ENCODE results near the gene SIPA1L3. TPM values are rescaled to one million over a fixed set of nuclear protein-coding genes. Genes with fewer than 3 reads are reported as not detected.

SIPA1L3 gene
- total RNA-seq, 1 experiment from 2014 or later = 30.4 TPM

DNA sequence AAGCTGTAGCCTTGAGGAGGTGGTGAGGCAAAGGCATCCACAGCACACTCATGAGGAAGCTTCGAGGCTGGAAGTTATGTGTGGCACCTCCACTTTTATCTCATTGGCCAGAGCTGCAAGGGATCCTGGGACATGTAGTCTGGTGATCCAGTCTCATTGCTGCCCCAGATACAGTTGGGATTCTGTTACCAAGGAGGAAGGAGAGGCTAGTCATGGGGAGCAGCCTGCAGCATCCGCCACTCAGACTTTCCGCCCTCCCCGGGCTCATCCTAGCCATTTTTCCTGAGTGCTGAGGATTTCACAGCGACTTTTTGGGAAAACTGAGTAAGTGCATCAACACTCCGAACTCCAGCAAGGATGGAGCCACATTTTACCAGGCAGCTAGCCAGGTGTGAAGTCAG, 242.7 kb downstream of the SIPA1L3 start:
- DNase-seq (ENCODE audit: low read depth) = no peak

DNA sequence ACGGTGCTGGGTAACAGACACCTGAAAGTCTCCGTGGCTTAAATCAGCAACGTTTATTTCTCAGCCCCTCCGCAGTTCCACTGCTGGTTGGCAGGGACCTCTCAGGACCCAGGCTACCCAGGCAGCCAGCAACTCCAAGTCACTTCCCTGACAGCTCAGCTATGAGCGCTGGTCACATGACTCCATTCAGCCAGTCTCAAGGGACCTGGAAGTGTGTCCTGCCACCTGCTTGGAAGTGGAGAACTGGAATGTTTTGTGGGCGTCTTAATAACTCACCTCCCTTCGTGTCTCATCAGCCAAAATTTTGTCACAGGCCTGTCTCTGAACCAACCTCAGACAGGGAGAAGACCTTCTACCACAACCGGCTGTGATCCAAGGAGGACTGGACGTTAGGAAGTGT, 244.2 kb downstream of the SIPA1L3 start:
- DNase-seq (ENCODE audit: low read depth) = no peak

DNA sequence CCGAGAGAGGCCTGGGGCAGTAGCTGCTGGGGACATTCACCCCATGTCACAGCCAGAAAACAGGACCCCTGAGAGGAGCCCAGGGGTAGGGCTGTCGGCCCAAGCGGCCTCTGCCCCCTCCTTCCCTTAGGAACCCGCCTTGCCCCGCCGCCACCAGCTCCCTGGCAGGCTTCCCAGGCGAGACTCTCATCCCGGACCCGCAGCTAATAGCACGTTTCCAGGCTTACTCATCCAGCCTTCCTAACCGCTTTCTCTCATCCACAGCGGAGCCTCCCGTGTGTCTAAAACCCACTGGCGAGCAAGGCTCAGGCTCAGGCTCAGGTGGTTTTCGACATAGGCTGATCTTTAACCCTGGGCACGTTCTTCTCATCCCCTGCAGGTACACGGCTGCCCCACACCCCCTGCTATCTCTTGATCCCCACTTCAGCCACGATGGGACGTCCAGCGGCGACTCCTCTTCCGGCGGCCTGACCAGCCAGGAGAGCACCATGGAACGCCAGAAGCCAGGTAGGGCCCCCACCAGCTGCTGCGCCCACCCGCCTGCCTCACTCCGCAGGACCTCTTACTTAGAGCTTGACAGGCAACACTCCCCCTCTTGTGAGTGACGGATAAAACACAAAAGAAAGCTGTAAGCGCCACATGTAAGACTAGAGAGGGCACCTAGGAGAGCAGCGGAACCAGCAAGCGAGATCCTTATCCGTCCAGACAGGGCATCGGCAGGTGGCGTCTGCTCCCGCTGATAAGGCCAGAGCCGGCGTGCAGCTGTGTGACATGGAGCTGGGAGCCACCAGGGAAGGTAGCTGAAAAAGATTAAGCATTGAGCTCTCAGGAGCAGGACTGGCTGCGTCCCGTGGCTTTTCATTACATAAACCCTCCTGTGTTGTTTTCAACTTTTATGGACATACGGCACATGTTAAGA, 245.7 kb downstream of the SIPA1L3 start:
- peak; percentile 83 for DNase-seq (ENCODE audit: low read depth)

DNA sequence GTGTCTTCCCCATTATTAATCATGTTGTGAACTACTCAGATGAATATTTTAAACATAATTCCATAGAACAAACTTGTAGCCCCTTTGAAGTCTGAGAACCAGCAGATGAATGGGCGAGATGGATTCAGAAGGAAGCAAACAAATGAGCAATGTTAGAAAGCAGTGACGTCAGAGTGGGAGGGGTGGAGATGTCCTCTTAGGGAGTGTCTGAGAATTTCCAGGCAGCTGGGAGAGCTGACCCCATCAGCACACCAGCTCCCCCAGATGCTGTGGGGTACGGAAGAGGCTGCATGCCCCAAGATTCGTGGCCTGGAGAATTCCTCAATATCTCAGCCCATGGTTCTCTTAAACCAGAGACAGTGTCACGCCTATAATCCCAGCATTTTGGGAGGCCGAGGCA, 248.4 kb downstream of the SIPA1L3 start:
- peak; percentile 44 for DNase-seq (ENCODE audit: low read depth)

DNA sequence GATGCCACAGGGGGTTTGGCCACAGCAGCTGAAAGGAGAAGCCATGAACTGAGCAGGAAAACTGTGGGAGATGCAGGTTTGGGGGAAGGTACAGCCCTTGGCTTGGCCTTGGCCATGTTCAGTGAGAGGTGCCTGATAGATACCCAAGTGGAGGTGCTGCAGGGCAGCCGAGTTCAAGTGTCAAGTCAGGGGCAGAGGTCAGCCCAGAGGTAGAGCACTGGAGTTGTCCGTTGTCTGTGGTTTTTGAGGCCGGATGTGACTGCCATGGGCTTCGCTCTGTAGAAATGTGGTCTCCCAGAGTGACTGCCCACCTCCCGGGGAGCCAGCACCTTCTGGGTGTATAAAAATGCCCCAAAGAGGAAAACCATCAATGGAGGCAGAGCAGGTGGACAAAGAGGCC, 251.7 kb downstream of the SIPA1L3 start:
- DNase-seq (ENCODE audit: low read depth) = no peak

DNA sequence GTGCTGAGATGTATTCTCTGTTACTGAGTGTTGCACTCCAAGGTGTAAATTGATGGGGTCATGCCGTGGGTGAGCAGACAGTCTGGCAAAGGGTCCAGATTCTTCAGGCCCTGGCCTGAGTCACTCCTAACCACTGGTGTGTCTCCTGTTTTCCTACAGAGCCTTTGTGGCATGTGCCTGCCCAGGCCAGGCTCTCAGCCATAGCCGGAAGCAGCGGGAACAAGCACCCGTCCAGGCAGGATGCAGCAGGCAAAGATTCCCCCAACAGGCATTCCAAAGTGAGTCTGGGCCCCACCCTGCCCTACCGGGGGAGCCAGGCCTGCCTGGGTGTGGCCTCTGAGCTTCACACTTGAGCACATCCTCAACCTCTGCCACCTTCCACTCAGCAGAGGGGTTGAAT, 255.1 kb downstream of the SIPA1L3 start:
- no peak for DNase-seq (ENCODE audit: low read depth)

DNA sequence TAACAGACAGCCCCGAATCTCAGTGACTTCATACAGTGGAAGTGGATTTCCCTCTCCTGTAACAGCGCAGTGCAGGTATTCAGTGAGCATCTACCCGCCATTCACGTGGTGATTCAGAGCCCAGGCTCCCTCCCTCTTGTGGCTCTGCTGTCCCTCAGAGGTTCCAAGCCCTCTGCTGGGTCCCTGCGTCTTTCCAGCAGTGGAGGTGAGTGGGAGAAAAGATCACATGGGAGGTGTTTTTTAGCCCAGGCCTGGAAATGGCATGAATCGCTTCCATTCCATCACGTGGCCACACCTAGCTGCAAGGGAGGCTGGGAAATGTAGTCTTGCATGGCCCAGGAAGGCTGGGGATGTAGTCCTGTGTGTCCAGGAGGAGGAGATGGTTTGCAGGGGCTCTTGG, 255.6 kb downstream of the SIPA1L3 start:
- DNase-seq (ENCODE audit: low read depth) = no peak

DNA sequence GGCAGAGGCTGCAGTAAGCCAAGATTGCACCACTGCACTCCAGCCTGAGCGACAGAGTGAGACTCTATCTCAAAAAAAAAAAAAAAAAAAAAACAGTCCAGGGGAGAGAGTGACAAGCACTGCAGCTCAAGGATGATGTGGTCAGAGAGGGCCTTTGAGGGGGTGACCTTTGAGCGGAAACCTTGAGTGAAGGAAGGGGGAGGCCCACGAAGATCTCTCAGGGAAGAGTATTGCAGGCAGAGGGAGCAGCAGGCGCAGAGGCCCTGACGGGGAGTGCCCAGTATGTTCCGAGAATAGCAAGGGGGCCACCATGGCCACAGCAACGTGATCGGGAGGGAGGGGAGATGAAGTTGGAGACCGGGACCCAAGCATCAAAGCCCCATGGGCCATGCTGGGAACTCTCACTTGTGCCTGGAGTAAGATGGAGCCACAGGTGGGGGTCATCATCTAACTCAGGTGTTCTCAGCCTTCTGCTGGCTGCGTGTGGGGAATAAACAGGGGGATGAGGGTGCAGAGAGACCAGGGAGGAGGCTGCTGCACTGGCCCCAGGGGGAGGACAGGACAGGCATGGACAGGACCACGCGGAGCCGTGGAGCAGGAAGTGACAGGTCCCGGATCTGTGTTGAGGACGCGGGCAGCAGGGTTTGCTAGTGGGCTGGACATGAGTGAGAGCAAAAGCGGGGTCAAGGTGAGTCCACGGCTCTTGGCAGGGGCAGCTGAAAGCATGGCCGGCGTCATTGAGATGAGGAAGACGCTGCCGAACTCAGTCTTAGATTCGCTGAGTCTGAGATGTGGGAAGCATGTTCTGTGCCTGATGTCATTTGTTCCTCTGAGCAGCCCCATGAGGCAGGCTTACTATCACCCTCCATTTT, 256.6 kb downstream of the SIPA1L3 start:
- DNase-seq (ENCODE audit: low read depth) = no peak

DNA sequence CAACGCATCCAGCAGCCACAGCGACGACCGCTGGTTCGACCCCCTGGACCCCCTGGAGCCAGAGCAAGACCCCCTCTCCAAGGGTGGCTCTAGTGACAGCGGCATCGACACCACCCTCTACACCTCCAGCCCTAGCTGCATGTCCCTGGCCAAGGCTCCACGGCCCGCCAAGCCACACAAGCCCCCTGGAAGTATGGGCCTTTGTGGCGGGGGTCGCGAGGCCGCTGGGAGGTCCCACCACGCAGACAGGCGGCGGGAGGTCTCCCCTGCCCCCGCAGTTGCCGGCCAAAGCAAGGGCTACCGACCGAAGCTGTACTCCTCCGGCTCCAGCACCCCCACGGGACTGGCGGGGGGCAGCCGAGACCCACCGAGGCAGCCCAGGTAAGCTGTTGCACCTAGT, 257.5 kb downstream of the SIPA1L3 start:
- no peak for DNase-seq (ENCODE audit: low read depth)

DNA sequence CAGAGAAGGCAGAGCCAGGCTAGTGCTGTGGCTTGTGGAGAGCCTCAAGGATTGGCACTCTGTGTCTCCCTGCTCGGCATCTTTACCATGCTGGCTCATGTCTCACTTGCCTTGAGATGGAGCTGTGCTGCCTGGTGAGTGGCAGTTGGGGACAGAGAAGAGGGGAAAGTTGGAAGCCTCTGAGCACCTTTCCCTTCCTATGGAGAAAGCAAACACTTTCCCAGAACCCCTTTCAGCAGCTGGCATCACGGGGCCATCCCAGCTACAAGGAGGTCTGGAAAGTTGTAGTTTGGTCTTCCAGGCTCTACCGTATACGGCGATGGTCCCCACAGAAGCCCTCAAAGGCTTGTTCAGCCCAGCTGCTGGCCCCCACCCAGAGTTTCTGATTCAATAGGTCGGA, 258.3 kb downstream of the SIPA1L3 start:
- no peak for DNase-seq (ENCODE audit: low read depth)

DNA sequence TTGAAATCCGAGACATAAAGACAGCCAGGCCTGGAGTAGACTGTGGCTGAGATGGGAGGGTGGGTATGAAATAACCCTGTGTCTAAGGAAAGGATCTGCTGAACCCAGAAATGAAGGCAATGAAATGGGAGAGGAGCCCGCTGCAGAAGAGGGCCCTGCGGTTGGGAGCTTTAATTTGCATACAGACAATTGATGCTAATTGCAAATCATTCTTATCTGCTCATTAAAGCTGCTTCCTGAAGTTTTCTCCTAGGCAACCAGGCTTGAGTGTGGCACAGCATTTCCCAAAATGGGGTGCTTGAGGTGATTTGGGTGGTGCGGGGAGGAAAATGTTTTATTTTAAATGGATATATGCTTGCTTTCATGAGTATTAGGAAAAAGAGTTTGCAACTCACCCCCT, 261.6 kb downstream of the SIPA1L3 start:
- DNase-seq (ENCODE audit: low read depth) = no peak

DNA sequence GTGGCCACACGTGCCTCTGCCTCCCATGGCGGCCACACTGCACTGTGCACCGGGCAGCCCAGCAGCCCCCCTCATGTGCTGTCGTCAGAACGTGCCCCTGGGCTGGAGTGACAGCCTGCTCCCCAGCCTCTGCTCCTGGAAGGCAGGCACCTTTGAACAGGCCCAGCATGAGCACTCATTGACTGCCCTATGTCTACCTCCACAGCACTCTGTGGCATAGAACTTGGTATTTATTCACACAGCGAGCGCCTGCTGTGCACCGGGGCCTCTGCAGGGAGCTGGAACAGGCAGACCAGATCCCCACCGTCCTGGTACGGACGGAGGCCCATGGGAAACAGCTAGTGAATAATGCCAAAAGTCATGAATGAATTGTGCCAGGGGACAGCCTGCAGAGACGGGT, 263.3 kb downstream of the SIPA1L3 start:
- no peak for DNase-seq (ENCODE audit: low read depth)

DNA sequence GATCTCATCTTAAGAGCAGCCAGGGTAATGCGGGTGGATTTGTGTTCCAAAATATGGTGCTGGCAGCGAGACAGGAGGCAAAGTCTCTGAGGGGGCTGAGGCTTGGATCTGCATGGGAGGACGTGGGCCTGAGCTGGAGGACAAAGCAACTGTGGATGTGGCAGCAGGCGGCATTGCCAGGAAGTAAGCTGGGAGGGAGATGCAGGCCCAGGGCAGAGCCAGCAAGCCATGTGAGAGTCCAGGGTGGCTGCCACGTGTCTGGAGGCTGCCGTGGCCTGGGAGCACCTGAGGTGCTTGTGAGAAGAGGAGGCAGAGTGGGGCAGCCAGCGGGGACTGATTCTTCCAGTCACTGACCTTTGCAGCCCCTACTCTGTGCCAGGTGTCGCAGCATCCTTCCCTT, 265.0 kb downstream of the SIPA1L3 start:
- DNase-seq (ENCODE audit: low read depth) = no peak

DNA sequence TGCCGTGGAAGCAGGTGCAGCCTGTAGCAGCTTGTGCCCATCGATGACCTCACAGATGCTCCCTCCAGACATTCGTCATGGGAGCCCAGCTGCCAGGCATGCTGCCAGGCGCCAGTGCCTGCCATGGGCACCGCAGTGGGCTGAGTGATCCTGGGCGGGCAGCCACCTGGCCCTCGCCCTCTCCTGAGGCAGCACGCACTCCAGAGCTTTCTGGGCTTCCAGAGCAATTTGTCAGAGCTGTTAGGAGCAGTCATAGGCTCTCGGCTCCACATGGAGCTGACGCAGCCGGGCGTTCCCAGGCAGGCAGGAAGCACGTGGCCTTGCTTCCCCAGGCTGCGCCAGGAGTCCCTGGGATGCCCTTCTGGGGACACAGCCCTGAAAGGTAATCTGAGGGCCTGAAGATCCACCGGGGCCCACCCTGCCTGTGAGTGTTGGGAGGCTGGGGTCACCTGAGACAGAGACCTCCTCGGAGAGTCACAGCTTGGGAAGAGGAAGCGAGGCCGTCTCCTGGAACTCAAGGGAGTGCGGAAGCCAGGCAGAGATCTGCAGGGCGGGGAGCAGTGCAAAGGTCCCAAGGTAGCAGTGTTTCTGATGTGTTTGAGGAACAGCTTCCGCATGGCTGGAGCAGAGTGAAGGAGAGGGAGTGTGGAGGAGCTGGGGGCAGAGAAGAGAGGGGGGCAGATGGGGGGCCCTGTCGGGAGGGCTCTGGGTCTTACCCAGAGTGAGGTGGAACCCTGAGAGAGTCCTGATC, 266.5 kb downstream of the SIPA1L3 start:
- DNase-seq (ENCODE audit: low read depth) = peak; percentile 99

DNA sequence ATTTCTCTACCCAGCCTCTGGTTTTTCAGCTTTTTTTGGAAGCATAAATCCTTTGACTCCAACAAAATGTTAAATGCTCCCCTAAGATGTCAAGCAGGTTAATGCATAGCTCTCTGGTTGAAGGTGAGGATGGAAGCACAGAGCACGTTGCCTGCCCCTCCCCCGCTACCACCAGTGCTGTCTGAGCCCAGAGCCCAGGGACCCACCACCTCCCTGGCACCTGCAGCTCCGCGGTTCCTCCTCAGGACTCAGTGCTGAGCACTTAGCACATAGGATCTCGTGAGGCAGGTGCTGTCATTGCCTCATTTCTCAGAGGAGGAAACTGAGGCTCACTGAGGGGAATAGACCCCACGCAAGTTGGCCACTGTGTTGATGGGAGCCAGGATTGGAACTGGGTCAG, 268.4 kb downstream of the SIPA1L3 start:
- DNase-seq (ENCODE audit: low read depth) = no peak

DNA sequence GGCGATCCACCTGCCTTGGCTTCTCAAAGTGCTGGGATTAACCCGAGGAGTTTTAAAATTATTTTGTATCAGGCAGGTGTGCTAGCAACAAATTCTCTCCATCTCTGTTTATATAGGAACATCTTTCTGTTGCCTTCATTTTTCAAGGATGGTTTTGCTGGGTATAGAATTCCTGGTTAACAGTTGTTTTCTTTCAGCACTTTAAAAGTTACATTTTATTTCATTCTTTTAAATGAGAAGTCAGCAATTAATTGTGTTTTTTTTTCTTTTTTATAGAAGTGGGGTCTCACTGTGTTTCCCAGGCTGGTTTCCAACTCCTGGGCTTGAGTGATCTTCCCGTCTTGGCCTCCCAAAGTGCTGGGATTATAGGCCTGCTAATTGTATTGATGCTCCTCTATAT, 273.1 kb downstream of the SIPA1L3 start:
- DNase-seq (ENCODE audit: low read depth) = no peak

DNA sequence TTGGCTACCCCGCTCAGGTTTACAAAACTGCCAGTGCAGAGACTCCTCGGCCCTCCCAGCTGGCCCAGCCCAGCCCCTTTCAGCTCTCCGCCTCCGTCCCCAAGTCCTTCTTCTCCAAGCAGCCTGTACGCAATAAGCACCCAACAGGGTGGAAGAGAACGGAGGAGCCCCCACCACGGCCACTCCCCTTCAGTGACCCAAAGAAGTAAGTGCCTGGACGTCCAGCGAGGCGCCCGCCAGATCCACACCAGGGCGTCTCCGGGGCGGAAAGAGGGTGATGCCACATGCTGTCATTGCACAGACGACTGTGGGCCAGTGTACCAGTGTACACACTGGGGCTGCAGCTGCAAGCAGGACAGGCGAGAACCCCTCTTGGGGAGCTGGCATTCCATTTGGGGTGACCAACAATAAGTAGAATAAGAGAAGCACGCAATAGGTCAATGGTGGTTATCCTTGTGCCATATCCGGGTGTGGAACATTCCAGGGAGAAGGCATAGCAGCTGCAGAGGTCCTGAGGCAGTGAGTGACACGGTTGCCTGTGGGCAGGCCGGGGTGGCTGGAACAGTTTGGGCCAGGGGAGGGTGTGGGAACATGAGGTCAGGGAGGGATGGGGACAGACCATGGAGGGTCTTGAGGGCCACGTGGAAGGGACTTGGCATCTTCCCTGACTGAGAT, 275.7 kb downstream of the SIPA1L3 start:
- DNase-seq (ENCODE audit: low read depth) = peak; percentile 95

DNA sequence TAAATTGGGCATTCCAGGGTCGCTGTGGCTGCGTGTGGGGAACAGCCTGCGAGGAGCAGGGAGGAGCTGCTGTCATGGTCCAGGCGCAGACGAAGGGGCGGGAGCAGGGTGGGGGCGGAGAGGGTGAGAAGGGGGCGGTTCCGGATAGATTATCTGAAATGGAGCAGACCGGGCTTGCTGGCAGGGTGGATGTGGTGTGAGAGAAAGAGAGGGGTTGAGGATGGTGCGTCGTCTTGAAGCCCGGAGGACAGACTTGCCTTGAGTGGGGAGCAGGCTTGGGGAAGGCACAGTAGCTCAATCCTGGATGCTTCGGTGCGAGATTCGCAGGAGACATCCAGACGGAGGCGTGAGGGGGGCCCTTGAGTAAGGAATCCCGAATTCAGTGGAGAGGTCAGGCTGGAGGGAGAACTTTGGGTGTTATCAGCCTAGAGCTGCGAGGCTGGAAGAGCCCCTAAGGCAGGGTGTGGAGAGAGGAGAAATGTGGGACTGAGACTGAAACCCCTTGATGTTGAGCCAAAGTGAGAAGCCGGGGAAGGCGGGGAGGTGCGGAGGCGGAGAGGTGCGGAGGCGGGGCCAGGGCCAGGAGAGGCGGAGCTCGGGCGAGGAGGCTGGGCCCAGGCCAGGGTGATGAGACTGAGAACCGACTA, 276.4 kb downstream of the SIPA1L3 start:
- DNase-seq (ENCODE audit: low read depth) = peak; percentile 71

DNA sequence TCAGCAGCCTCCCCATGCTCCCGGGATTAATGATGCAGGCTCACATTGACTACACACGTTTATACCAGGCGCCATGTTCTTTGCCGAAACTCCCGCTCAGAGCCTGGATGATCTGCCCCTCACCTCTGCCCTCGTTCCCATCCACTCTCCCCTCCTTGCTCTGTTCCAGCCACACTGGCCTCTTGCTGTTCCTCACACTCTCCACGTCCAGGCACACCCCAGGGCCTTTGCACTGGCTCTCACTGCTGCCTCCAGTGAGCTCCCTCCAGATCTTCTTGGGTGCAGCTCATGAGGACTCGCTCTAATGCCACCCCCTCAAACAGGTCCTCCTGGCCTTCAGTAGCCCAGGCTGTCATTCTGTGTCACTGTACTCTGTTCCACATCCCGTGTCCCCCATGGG, 277.8 kb downstream of the SIPA1L3 start:
- DNase-seq (ENCODE audit: low read depth) = no peak

DNA sequence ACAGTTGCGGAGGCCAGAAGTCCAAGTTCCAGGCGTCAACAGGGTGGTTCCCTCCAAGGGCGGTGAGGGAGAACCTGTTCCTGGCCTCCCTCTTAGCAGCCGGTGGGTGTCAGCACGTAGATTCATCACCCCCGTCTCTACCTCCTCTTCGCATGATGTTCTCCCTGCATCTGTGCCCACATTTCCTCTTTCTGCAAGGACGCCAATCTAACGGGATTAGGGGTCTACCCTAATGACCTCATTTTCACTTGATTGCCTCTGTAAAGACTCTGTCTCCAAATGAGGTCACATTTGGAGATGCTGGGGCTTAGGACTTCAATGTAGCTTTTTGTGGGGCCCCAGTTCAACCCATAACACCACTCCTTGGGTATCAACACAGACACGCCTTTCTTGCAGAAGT, 278.6 kb downstream of the SIPA1L3 start:
- no peak for DNase-seq (ENCODE audit: low read depth)

DNA sequence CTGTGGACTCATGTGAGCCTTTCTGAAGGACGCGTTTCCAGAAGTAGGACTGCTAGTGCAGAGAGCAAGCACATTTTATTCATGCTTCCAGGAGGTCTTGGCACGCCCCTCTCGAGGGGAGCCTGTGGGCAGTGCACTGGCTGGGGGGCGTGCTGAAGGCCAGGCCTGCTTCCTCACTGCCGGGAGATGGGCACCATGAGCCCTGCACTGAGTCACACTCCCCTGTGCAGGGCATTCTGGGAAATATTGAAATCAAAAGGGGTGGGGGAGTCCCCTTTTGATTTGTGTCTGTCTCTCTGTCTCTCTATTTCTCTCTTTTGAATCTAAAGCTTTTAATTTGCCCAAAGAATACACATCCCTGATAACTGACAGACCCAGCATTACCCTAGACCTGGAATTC, 283.1 kb downstream of the SIPA1L3 start:
- no peak for DNase-seq (ENCODE audit: low read depth)
